ENCODE measurements around the gene PPFIA2. TPM values are rescaled to one million over a fixed set of nuclear protein-coding genes. Genes with fewer than 3 reads are reported as not detected.

Gene PPFIA2
- total RNA-seq, 1 donor from 2014 or later, result 1.1 TPM

DNA sequence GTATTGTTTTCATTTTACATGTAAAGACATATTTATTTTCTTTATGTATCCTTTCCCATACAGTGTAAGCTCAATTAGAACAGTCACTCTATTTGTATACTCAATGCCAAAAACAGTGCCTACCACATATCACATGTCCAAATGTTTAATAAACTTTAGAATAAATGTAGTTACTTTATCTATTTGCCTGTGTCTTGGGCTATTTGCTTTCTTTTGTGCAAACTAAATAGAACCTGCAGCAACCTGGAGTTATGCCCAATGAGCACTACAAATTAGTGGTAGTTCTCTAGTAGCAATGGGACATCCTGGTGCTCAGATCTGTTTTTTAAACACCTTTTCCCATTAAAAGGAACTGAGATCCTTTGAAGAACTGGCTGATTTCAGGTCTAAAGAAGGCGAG lies 186.7 kb downstream of the PPFIA2 start:
- Mint-ChIP-seq H3K27ac (no peak overlapping the region), H3K4me1 (no peaks in the 10 kb centered on the region), H3K27me3 (ENCODE audit: low read depth) (peaks cover 2% of the 10 kb centered on the region), H3K36me3 (no peaks in the 10 kb centered on the region), H3K4me3 (no peak overlapping the region), H3K9me3 (no peaks in the 10 kb centered on the region)
- no peak for DNase-seq (ENCODE audit: low spot score in 2 of 2, unreplicated experiment in 2 of 2)
- no peak for TF ChIP-seq CTCF (IDR thresholded peaks at IDR 0.05; ENCODE audit: unreplicated experiment)

GRCh38 chr12:81570234-81570633 lies 188.9 kb downstream of the PPFIA2 start:
- peaks cover 3% of the 10 kb centered on the region for H3K9me3 Mint-ChIP-seq
- no peak overlapping the region for H3K27ac Mint-ChIP-seq
- no peak overlapping the region for H3K4me3 Mint-ChIP-seq
- no peak for DNase-seq (ENCODE audit: low spot score in 2 of 2, unreplicated experiment in 2 of 2)
- TF ChIP-seq CTCF (IDR thresholded peaks at IDR 0.05; ENCODE audit: unreplicated experiment), result no peak
- H3K36me3 Mint-ChIP-seq, result no peaks in the 10 kb centered on the region
- H3K4me1 Mint-ChIP-seq, result no peaks in the 10 kb centered on the region
- H3K27me3 Mint-ChIP-seq (ENCODE audit: low read depth), result peaks cover 2% of the 10 kb centered on the region

GRCh38 chr12:81564237-81564636 lies 194.9 kb downstream of the PPFIA2 start:
- Mint-ChIP-seq H3K4me3 (no peak overlapping the region), H3K27me3 (ENCODE audit: low read depth) (peaks cover 16% of the 10 kb centered on the region), H3K9me3 (peaks cover 5% of the 10 kb centered on the region), H3K36me3 (no peaks in the 10 kb centered on the region), H3K4me1 (no peaks in the 10 kb centered on the region), H3K27ac (no peak overlapping the region)
- no peak for TF ChIP-seq CTCF (IDR thresholded peaks at IDR 0.05; ENCODE audit: unreplicated experiment)
- DNase-seq (ENCODE audit: low spot score in 2 of 2, unreplicated experiment in 2 of 2), result no peak

DNA sequence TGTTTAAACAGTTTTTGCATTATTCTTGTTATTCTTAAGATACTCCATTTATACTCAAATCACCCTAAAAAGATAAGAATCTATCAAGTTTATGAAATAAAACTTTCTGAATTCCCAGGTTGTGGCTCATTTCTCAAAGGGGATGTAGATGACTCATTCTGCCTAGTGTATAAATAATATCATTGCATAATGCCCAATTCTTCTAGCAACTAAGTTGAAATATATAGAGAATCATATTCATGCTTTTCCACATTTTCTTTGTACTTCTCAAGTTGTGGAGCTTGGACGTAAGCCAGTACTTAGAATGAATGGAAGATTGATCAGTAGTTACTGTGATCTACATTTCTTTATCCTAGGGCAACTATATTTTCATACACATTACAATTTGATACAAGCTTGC lies 201.1 kb downstream of the PPFIA2 start:
- Mint-ChIP-seq H3K27me3 (ENCODE audit: low read depth) (peaks cover 24% of the 10 kb centered on the region), H3K4me3 (no peak overlapping the region), H3K36me3 (no peaks in the 10 kb centered on the region), H3K4me1 (peaks cover 3% of the 10 kb centered on the region), H3K9me3 (peaks cover 7% of the 10 kb centered on the region), H3K27ac (no peak overlapping the region)
- no peak for TF ChIP-seq CTCF (IDR thresholded peaks at IDR 0.05; ENCODE audit: unreplicated experiment)
- DNase-seq (ENCODE audit: low spot score in 2 of 2, unreplicated experiment in 2 of 2), result no peak

GRCh38 chr12:81546811-81547210 lies 212.3 kb downstream of the PPFIA2 start:
- Mint-ChIP-seq H3K36me3 (no peaks in the 10 kb centered on the region), H3K27me3 (ENCODE audit: low read depth) (no peaks in the 10 kb centered on the region), H3K4me3 (no peak overlapping the region), H3K9me3 (no peaks in the 10 kb centered on the region), H3K27ac (no peak overlapping the region), H3K4me1 (peaks cover 2% of the 10 kb centered on the region)
- DNase-seq (ENCODE audit: low spot score in 2 of 2, unreplicated experiment in 2 of 2), result no peak
- TF ChIP-seq CTCF (IDR thresholded peaks at IDR 0.05; ENCODE audit: unreplicated experiment), result no peak

DNA sequence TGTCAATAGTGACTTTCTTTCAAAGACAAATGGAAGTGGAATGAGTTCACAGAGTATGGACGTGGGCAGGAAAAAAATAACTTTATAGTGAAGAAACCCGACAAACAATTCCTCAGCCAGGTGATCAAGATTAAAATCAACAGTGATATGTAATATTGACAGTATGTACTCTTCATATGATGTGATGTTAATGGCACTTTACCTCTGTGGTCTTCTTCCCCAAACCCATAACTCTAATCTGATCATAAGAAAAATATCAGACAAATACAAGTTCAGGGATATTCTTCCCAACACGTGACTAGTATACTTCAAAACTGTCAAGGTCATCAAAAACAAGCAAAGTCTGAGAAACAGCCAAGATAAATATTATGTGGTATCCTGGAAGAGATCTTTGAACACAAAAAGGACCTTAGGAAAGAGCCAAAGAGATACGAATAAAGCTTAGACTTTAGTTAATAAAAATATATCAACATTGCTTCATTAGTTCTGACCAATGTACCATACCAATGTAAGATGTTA lies 215.5 kb downstream of the PPFIA2 start:
- DNase-seq (ENCODE audit: low spot score in 2 of 2, unreplicated experiment in 2 of 2), result no peak
- Mint-ChIP-seq H3K4me3 (no peak overlapping the region), H3K36me3 (no peaks in the 10 kb centered on the region), H3K9me3 (no peaks in the 10 kb centered on the region), H3K27me3 (ENCODE audit: low read depth) (no peaks in the 10 kb centered on the region), H3K4me1 (peaks cover 2% of the 10 kb centered on the region), H3K27ac (no peak overlapping the region)
- no peak for TF ChIP-seq CTCF (IDR thresholded peaks at IDR 0.05; ENCODE audit: unreplicated experiment)

Data from mesothelial cell of epicardium (in vitro differentiated cells).